ENCODE measurements around the gene STRN.

Gene STRN

DNA sequence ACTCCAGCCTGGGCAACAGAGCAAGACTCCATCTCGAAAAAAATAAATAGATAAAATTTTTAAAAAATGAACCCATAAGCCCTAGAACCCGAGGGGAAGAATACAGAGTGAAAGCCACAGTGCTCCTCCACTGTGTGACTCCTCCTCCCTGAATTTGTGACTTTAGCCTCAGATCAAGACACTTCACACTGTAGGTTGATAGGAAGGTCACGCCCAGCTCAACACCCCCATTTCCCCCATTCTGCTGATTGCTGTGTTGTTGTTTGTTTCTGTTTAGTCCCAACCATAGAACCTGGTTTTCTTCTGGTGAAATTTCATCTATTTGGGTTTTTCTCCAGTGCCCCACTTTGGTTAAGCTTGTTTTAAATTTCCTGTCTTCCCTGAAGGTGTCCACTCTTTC lies 167.6 kb downstream of the STRN start:
- in situ Hi-C loops (cut with MboI; ENCODE audit: low sequenced_read_pairs), result loop anchor here (25.0 kb wide), 1 partner anchor 1089 kb away; no protein-coding TSS in a partner anchor

DNA sequence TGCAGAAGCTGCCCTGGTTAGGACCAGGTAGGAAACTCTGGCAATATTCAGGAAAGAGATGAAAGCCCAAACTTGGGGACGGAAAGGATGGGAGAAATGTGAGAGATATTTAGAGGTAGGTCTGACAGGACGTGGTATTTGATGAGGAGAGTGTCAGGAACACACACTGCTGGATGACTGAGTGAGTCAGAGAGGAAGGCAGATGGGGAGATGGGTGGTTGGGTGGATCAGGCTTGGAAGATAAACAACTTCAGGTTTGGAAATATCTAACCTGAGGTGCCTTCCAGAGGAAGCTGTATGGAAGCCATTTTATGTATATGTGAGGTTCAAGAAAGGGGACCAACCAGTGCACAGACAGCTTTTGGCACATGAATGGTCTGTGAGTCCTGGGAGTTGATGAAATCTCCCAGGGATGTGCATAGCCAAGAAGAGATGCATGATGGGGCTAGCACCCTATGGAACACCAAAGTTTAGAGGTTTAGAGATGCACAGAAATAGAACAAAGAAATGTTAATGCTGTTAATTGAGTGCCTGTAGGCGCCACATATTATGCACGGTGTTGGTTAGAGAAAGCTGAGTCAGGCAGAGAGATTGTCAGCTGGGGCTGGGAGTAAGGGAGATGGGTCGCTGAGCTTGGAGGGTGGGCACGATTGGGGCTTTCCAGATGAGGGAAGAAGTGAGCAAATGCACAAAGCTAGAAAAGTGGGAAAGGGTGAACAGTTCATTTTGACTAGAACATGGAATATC lies 168.8 kb downstream of the STRN start:
- in situ Hi-C loops (cut with MboI; ENCODE audit: low sequenced_read_pairs), result loop anchor here (25.0 kb wide), 1 partner anchor 1090 kb away; no protein-coding TSS in a partner anchor

Measured in HL-60/S4 (cell line).